HuH-7 (cell line): ENCODE results near the gene GALNT12.

Experiments used
- DNase-seq: peaks from one replicate; pipeline ENCODE4 v3.0.0; 2011; ENCODE audit warnings: low spot score

Gene GALNT12

GRCh38 chr9:98783518-98784226, 23.8 kb upstream of the GALNT12 start:
- no peak for DNase-seq

GRCh38 chr9:98784831-98785806, 22.4 kb upstream of the GALNT12 start:
- DNase-seq: no peak

- DNase-seq: no peak
These were observed 20.5 kb upstream of the GALNT12 start for GRCh38 chr9:98786750-98787510.

- DNase-seq: no peak
These were observed 19.6 kb upstream of the GALNT12 start for GRCh38 chr9:98787766-98788335.

- no peak for DNase-seq
These were observed 17.9 kb upstream of the GALNT12 start for GRCh38 chr9:98789483-98790133.

GRCh38 chr9:98790134-98790841, 17.2 kb upstream of the GALNT12 start:
- DNase-seq: no peak

GRCh38 chr9:98790842-98791607, 16.4 kb upstream of the GALNT12 start:
- DNase-seq: peak; percentile 88

- DNase-seq: no peak
These were observed 15.6 kb upstream of the GALNT12 start for GRCh38 chr9:98791608-98792490.

- no peak for DNase-seq
These were observed 14.4 kb upstream of the GALNT12 start for GRCh38 chr9:98793031-98793430.

GRCh38 chr9:98794802-98795201, 12.7 kb upstream of the GALNT12 start:
- DNase-seq: no peak

GRCh38 chr9:98795295-98795955, 12.0 kb upstream of the GALNT12 start:
- no peak for DNase-seq

- DNase-seq: no peak
These were observed 11.5 kb upstream of the GALNT12 start for GRCh38 chr9:98795970-98796363.

- peak; percentile 93 for DNase-seq
These were observed 10.9 kb upstream of the GALNT12 start, which contains the start of gene ANKS6 for GRCh38 chr9:98796364-98797101. Gene ANKS6 (minus strand): TSS chr9:98796555. CDS start chr9:98796491, 64 bp downstream.

- DNase-seq: no peak
These were observed 10.0 kb upstream of the GALNT12 start for GRCh38 chr9:98797491-98797890.

GRCh38 chr9:98798254-98798653, 9.2 kb upstream of the GALNT12 start:
- DNase-seq: no peak

GRCh38 chr9:98801561-98801960, 5.9 kb upstream of the GALNT12 start:
- no peak for DNase-seq

- DNase-seq: no peak
These were observed 5.5 kb upstream of the GALNT12 start for GRCh38 chr9:98801969-98802371.

GRCh38 chr9:98804083-98804482, 3.4 kb upstream of the GALNT12 start:
- DNase-seq: no peak
